Right lobe of liver (tissue), 4 donors: ENCODE data around the gene SNAPC1.

Experiments
- POLR2A ChIP-seq: fragments of 450-650 bp; IDR thresholded peaks from one replicate; pipeline ENCODE4 v1.6.1; 2017; ENCODE audit warnings: antibody characterized with exemption, mild to moderate bottlenecking
- TF ChIP-seq, protein P1 (sequence below), 4 donors: fragments of 200-600 bp in 3 of 4; fragments of 450-650 bp in 1 of 4; IDR thresholded peaks; one replicate each; pipeline versions ENCODE4 v1.5.1 to v1.8.0; 2016 to 2022; ENCODE audit warnings: antibody characterized with exemption in 4 of 4, mild to moderate bottlenecking in 2 of 4
- donor health status: DM: no; HTN: no; CAD: no.
- donor health status: DM: no; HTN: no; CAD: no.
- donor health status: DM: no; HTN: yes; CAD: no.

DNA sequence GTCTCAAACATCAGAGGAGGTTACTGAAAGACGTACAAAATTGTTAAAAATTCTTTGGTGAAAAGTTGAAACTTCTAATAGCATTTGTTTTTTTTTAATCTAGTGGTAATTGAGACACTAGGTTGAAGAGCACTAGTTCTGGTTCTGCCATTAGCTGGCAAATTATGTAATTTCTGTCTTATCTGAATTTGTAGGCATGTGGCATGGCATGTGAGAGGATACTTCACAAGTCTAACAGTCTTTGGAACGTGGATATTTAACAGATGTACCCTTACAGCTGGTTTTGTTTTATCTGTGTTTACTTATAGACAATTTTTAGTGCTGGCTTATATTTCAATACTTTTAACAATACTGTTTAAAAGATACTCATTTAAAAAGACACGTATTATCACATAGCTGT is 6.0 kb downstream of the SNAPC1 start:
- TF ChIP-seq, protein P1, sequence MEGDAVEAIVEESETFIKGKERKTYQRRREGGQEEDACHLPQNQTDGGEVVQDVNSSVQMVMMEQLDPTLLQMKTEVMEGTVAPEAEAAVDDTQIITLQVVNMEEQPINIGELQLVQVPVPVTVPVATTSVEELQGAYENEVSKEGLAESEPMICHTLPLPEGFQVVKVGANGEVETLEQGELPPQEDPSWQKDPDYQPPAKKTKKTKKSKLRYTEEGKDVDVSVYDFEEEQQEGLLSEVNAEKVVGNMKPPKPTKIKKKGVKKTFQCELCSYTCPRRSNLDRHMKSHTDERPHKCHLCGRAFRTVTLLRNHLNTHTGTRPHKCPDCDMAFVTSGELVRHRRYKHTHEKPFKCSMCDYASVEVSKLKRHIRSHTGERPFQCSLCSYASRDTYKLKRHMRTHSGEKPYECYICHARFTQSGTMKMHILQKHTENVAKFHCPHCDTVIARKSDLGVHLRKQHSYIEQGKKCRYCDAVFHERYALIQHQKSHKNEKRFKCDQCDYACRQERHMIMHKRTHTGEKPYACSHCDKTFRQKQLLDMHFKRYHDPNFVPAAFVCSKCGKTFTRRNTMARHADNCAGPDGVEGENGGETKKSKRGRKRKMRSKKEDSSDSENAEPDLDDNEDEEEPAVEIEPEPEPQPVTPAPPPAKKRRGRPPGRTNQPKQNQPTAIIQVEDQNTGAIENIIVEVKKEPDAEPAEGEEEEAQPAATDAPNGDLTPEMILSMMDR (IDR thresholded peaks at IDR 0.05): no peak
- TF ChIP-seq POLR2A: no peak
